Naive B cell (primary cell): ENCODE measurements around the gene ULK4. TPM values are rescaled to one million over a fixed set of nuclear protein-coding genes. Genes with fewer than 3 reads are reported as not detected.
"Not testable (repeated sequence)": the region's sequence is repeated elsewhere in the genome, so short reads cannot be mapped to it uniquely, and the experiment has no call there.

ENCODE experiments used
- ATAC-seq, 2 donors: fragments of 150-1000 bp; cut with Tn5 transposase; 2 replicates each; pipeline ENCODE4 v1.10.0; 2021; ENCODE audit warnings: low read depth in 2 of 2, mild to moderate bottlenecking in 2 of 2, moderate library complexity in 2 of 2
- DNase-seq: peaks from one replicate; pipeline ENCODE4 v3.0.0; 2022
- H3K27ac Mint-ChIP-seq, 6 donors: one replicate each; pipeline ENCODE4 v1.8.0; 2020 to 2022; ENCODE audit warnings: mild to moderate bottlenecking in 6 of 6, mixed read lengths in 6 of 6, moderate library complexity in 5 of 6, inconsistent platforms in 2 of 6
- H3K27me3 Mint-ChIP-seq, 3 donors: one replicate each; pipeline ENCODE4 v1.8.0; 2021 to 2022; ENCODE audit warnings: mixed read lengths in 3 of 3, mild to moderate bottlenecking in 1 of 3
- H3K36me3 Mint-ChIP-seq, 2 donors: one replicate each; pipeline ENCODE4 v1.8.0; 2020 to 2022; ENCODE audit warnings: mixed read lengths in 2 of 2, inconsistent platforms in 1 of 2, mild to moderate bottlenecking in 1 of 2
- H3K4me1 Mint-ChIP-seq, 3 donors: one replicate each; pipeline ENCODE4 v1.8.0; 2020 to 2022; ENCODE audit warnings: mixed read lengths in 3 of 3, inconsistent platforms in 1 of 3, mild to moderate bottlenecking in 1 of 3, moderate library complexity in 1 of 3
- H3K4me3 Mint-ChIP-seq, 8 donors: one replicate each; pipeline ENCODE4 v1.8.0; 2020 to 2022; ENCODE audit warnings: mild to moderate bottlenecking in 8 of 8, mixed read lengths in 8 of 8, moderate library complexity in 8 of 8, inconsistent platforms in 2 of 8
- H3K9me3 Mint-ChIP-seq, 7 donors: one replicate each; pipeline ENCODE4 v1.8.0; 2020 to 2022; ENCODE audit warnings: mixed read lengths in 7 of 7, mild to moderate bottlenecking in 5 of 7, inconsistent platforms in 2 of 7, moderate library complexity in 1 of 7
- polyA plus RNA-seq, 6 donors: library from polyadenylated mRNA; unstranded; fragments of 300-500 nt; fragmentation: Illumina TruSeq; gene quantifications; one replicate each; pipeline ENCODE4 v1.2.3, GENCODE V29; 2021; ENCODE audit warnings: low read depth in 6 of 6

Gene ULK4
- polyA plus RNA-seq, 6 donors from 2014 or later: 5.5 to 20.8 (median 10.3) TPM

GRCh38 chr3:41880387-41880786 lies 81.5 kb downstream of the ULK4 start:
- no peaks in the 10 kb centered on the region for H3K4me1 Mint-ChIP-seq
- no peaks in the 10 kb centered on the region for H3K36me3 Mint-ChIP-seq
- H3K9me3 Mint-ChIP-seq: no peaks in the 10 kb centered on the region
- no peak for ATAC-seq
- H3K4me3 Mint-ChIP-seq: peak overlapping the region in 1 of 8 donors; percentile 42
- H3K27me3 Mint-ChIP-seq: no peaks in the 10 kb centered on the region
- H3K27ac Mint-ChIP-seq: no peak overlapping the region
- DNase-seq: no peak

DNA sequence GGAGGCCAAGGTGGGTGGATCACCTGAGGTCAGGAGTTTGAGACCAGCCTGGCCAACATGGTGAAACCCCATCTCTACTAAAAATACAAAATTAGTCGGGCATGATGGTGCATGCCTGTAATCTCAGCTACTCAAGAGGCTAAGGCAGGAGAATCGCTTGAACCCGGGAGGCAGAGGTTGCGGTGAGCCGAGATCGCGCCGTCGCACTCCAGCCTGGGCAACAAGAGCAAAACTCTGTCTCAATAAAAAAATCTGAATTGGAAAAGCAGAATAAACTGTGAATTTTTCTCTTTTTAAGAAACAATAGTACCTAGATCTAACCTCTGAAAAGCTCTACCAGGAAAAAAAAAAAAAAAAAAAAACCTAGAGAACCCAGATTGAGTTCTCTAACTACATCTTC lies 84.2 kb downstream of the ULK4 start:
- ATAC-seq, H3K36me3 Mint-ChIP-seq, H3K4me1 Mint-ChIP-seq, H3K27me3 Mint-ChIP-seq, DNase-seq, H3K27ac Mint-ChIP-seq, H3K4me3 Mint-ChIP-seq, H3K9me3 Mint-ChIP-seq: not testable (repeated sequence)

- peak overlapping the region in 1 of 6 donors; percentile 65 for H3K27ac Mint-ChIP-seq
- DNase-seq (no peak), ATAC-seq (no peak)
- no peaks in the 10 kb centered on the region for H3K27me3 Mint-ChIP-seq
- peaks cover 9 to 12% of the 10 kb centered on the region in 2 donors for H3K36me3 Mint-ChIP-seq
- H3K4me1 Mint-ChIP-seq: no peaks in the 10 kb centered on the region
- no peaks in the 10 kb centered on the region for H3K9me3 Mint-ChIP-seq
- no peak overlapping the region for H3K4me3 Mint-ChIP-seq
These were observed 87.9 kb downstream of the ULK4 start for GRCh38 chr3:41874022-41874421.

DNA sequence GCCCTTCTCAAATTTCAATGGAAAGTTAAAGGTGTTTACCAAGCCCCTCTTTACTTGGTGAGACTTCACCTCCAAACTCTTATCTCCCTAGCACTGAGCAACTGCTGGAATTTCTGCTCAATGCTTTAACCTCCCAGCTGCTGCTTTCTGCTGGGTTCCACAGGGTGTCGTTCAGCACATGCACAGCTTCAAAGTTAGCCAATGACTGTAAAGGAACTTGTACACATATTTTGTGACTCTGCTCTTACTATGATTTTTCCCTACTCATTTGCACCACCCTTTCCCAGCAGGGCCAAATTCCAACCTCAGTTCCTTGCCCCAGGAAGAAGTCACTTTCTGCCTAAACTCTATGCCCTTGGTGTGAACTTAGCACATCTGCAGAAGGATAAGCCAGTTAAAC lies 89.7 kb downstream of the ULK4 start:
- H3K9me3 Mint-ChIP-seq: no peaks in the 10 kb centered on the region
- no peaks in the 10 kb centered on the region for H3K4me1 Mint-ChIP-seq

GRCh38 chr3:41867533-41867932 lies 94.4 kb downstream of the ULK4 start:
- no peak for DNase-seq
- Mint-ChIP-seq H3K27ac (no peak overlapping the region), H3K9me3 (peaks cover 0 to under 1% (median 0%) of the 10 kb centered on the region in 7 donors), H3K36me3 (peaks cover 9 to 19% of the 10 kb centered on the region in 2 donors), H3K4me3 (no peak overlapping the region), H3K27me3 (no peaks in the 10 kb centered on the region), H3K4me1 (no peaks in the 10 kb centered on the region)
- ATAC-seq: no peak

More for the DNA sequence above, 89.7 kb downstream of the ULK4 start:
- H3K27ac Mint-ChIP-seq: no peak overlapping the region
- ATAC-seq (no peak), DNase-seq (no peak)
- H3K27me3 Mint-ChIP-seq: no peaks in the 10 kb centered on the region
- H3K36me3 Mint-ChIP-seq: peaks cover 9 to 12% of the 10 kb centered on the region in 2 donors
- no peak overlapping the region for H3K4me3 Mint-ChIP-seq

DNA sequence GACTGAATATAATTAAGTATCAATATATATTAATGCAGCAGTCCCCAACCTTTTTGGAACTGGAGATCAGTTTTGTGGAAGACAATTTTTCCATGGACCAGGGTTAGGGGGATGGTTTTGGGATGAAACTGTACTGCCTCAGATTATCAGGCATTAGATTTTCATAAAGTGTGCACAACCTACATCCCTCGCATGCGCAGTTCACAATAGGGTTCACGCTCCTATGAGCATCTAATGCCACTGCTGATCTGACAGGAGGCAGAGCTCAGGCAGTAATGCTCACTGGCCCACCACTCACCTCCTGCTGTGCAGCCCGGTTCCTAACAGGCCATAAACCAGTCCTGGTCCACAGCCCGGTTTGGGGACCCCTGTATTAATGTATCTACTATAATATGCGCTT lies 95.6 kb downstream of the ULK4 start:
- H3K27ac Mint-ChIP-seq: no peak overlapping the region
- no peak overlapping the region for H3K4me3 Mint-ChIP-seq

GRCh38 chr3:41863024-41863423 lies 98.9 kb downstream of the ULK4 start:
- no peak for ATAC-seq
- peaks cover 2 to 27% (median 10%) of the 10 kb centered on the region in 7 donors for H3K9me3 Mint-ChIP-seq

More for the DNA sequence above, 95.6 kb downstream of the ULK4 start:
- DNase-seq (no peak), ATAC-seq (no peak)
- H3K27me3 Mint-ChIP-seq: no peaks in the 10 kb centered on the region
- H3K4me1 Mint-ChIP-seq: no peaks in the 10 kb centered on the region
- peaks cover 0 to 4% (median 3%) of the 10 kb centered on the region in 7 donors for H3K9me3 Mint-ChIP-seq
- peaks cover 4 to 31% of the 10 kb centered on the region in 2 donors for H3K36me3 Mint-ChIP-seq

DNA sequence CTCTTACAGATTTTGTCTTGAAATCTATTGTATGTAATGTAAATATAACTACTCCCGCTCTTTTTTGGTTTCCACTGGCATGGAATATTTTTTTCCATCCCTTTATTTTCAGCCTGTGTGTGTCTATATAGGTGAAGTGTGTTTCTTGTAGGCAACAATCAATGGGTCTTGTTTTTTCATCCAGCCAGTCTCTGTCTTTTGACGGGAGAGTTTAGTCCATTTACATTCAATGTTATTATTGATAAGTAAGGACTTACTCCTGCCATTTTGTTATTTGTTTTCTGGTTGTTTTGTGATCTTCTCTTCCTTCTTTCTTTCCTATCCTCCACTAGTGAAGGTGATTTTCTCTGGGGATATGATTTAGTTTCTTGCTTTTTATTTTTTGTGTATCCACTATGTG lies 101.4 kb downstream of the ULK4 start:
- not testable (repeated sequence) for ATAC-seq, H3K4me3 Mint-ChIP-seq
- peaks cover 2 to 27% (median 10%) of the 10 kb centered on the region in 7 donors for H3K9me3 Mint-ChIP-seq

More at GRCh38 chr3:41863024-41863423, 98.9 kb downstream of the ULK4 start:
- no peak for DNase-seq
- Mint-ChIP-seq H3K4me1 (no peaks in the 10 kb centered on the region), H3K27ac (no peak overlapping the region), H3K36me3 (peaks cover 20 to 45% of the 10 kb centered on the region in 2 donors), H3K27me3 (no peaks in the 10 kb centered on the region), H3K4me3 (no peak overlapping the region)

GRCh38 chr3:41854956-41855355 lies 106.9 kb downstream of the ULK4 start:
- Mint-ChIP-seq H3K27ac (peak overlapping the region in 1 of 6 donors; percentile 60), H3K4me1 (no peaks in the 10 kb centered on the region), H3K27me3 (no peaks in the 10 kb centered on the region), H3K9me3 (peaks cover 0 to 9% (median 2%) of the 10 kb centered on the region in 7 donors), H3K36me3 (peaks cover 7 to 13% of the 10 kb centered on the region in 2 donors), H3K4me3 (no peak overlapping the region)
- no peak for ATAC-seq
- DNase-seq: no peak

More for the DNA sequence above, 101.4 kb downstream of the ULK4 start:
- not testable (repeated sequence) for H3K4me1 Mint-ChIP-seq, H3K27me3 Mint-ChIP-seq, DNase-seq, H3K27ac Mint-ChIP-seq
- peaks cover 20 to 42% of the 10 kb centered on the region in 2 donors for H3K36me3 Mint-ChIP-seq

- Mint-ChIP-seq H3K4me3 (no peak overlapping the region), H3K27ac (peak overlapping the region in 1 of 6 donors; percentile 4), H3K36me3 (peaks cover under 1 to 6% of the 10 kb centered on the region in 2 donors), H3K9me3 (peaks cover 0 to 6% (median under 1%) of the 10 kb centered on the region in 7 donors), H3K27me3 (no peaks in the 10 kb centered on the region), H3K4me1 (no peaks in the 10 kb centered on the region)
- no peak for ATAC-seq
- no peak for DNase-seq
These were observed 108.2 kb downstream of the ULK4 start for GRCh38 chr3:41853540-41854196.

GRCh38 chr3:41848753-41849574 lies 112.9 kb downstream of the ULK4 start:
- Mint-ChIP-seq H3K4me1 (peaks cover 0 to 5% (median 0%) of the 10 kb centered on the region in 3 donors), H3K9me3 (peaks cover 0 to 4% (median 0%) of the 10 kb centered on the region in 7 donors), H3K27ac (peak overlapping the region in 2 of 6 donors; percentile 58 to 61), H3K27me3 (no peaks in the 10 kb centered on the region), H3K36me3 (peaks cover 0 to 3% of the 10 kb centered on the region in 2 donors), H3K4me3 (no peak overlapping the region)
- ATAC-seq (no peak), DNase-seq (no peak)

- peaks cover 0 to 5% (median 0%) of the 10 kb centered on the region in 3 donors for H3K4me1 Mint-ChIP-seq
- ATAC-seq (no peak), DNase-seq (no peak)
- H3K27me3 Mint-ChIP-seq: no peaks in the 10 kb centered on the region
- H3K27ac Mint-ChIP-seq: peak overlapping the region in 1 of 6 donors; percentile 18
- peaks cover 7 to 10% of the 10 kb centered on the region in 2 donors for H3K36me3 Mint-ChIP-seq
- no peak overlapping the region for H3K4me3 Mint-ChIP-seq
- H3K9me3 Mint-ChIP-seq: peaks cover 0 to 9% (median 4%) of the 10 kb centered on the region in 7 donors
These were observed 114.2 kb downstream of the ULK4 start for GRCh38 chr3:41847679-41848078.

GRCh38 chr3:41846850-41847249 lies 115.1 kb downstream of the ULK4 start:
- H3K9me3 Mint-ChIP-seq: peaks cover 0 to 16% (median 10%) of the 10 kb centered on the region in 7 donors
- DNase-seq: no peak
- no peak overlapping the region for H3K4me3 Mint-ChIP-seq
- H3K4me1 Mint-ChIP-seq: peaks cover 0 to 5% (median 0%) of the 10 kb centered on the region in 3 donors
- H3K36me3 Mint-ChIP-seq: peaks cover 13 to 17% of the 10 kb centered on the region in 2 donors
- H3K27me3 Mint-ChIP-seq: no peaks in the 10 kb centered on the region
- H3K27ac Mint-ChIP-seq: no peak overlapping the region
- no peak for ATAC-seq
